Measurements from ENCODE around the gene SORD. TPM values are rescaled to one million over a fixed set of nuclear protein-coding genes. Genes with fewer than 3 reads are reported as not detected.
A peak's percentile ranks its signal among the peaks of the same experiment; 100 is the strongest.
"Not testable (repeated sequence)": the region's sequence is repeated elsewhere in the genome, so short reads cannot be mapped to it uniquely, and the experiment has no call there.

SORD gene
- total and polyA plus RNA-seq, 2 donors, result 4.3 to 17.2 TPM

- H3K27me3 ChIP-seq (ENCODE audit: control insufficient read depth in 2 of 2, insufficient read depth in 1 of 2, low read length in 1 of 2); H3K27ac ChIP-seq (ENCODE audit: low read depth in 1 of 2, low read length in 1 of 2); H3K36me3 ChIP-seq (ENCODE audit: control insufficient read depth in 2 of 2, insufficient read depth in 2 of 2, low read length in 1 of 2); H3K4me1 ChIP-seq (ENCODE audit: control insufficient read depth in 2 of 2, insufficient read depth in 2 of 2, low read length in 2 of 2); DNase-seq (ENCODE audit: low read depth in 6 of 9, low spot score in 9 of 9); H3K4me3 ChIP-seq (ENCODE audit: low read length in 2 of 2); H3K9me3 ChIP-seq (ENCODE audit: control insufficient read depth in 2 of 2, insufficient read depth in 1 of 2, low read length in 1 of 2): not testable (repeated sequence)
- 88% methylated on average over 2 of the region's 4 CpGs for WGBS
Measured at GRCh38 chr15:45031522-45032028, 8.6 kb downstream of the SORD start.

DNA sequence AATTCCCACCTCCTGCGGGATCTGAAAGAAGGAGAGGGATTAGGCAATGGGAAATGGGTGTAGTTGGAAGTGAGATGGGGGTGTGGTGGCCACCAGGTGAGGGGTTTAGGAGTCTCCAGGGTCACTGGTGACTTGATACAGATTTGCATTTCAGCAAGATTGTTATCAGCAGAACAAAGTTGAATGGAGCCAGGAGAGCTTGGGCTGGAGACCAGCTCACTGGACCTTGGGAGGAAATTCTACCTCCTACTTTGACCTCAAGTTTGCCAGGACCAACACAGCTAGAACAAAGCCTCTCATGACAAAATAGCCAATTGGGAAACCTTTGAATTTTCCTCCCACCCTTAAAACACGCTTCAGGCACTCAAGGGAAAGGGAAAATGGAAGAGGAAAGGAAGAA, 9.5 kb downstream of the SORD start:
- H3K4me1 ChIP-seq (ENCODE audit: control insufficient read depth in 2 of 2, insufficient read depth in 2 of 2, low read length in 2 of 2); H3K27ac ChIP-seq (ENCODE audit: low read depth in 1 of 2, low read length in 1 of 2); H3K4me3 ChIP-seq (ENCODE audit: low read length in 2 of 2); H3K27me3 ChIP-seq (ENCODE audit: control insufficient read depth in 2 of 2, insufficient read depth in 1 of 2, low read length in 1 of 2); H3K36me3 ChIP-seq (ENCODE audit: control insufficient read depth in 2 of 2, insufficient read depth in 2 of 2, low read length in 1 of 2); DNase-seq (ENCODE audit: low read depth in 6 of 9, low spot score in 9 of 9); H3K9me3 ChIP-seq (ENCODE audit: control insufficient read depth in 2 of 2, insufficient read depth in 1 of 2, low read length in 1 of 2): not testable (repeated sequence)
- 89% methylated on average over 2 of the region's 2 CpGs for WGBS

DNA sequence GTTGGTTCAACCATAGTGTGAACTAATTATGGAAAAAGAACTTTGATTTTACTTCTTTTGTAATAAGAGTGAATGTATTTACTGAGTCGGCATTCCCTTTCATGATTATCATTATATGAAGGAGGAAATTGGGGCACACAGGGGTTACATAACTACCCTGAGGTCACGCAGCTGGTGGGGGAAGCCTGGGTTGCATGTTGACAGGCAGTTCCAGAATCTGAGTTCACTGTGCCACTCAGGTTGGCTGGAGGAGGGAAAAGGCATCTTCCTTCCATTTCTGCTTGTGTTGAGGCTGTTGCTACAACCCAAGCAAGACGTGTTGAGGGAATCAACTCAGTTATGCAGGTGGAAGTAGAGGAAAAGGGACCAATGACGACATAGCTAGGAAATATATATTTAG, 11.1 kb downstream of the SORD start:
- WGBS, result 95% methylated on average over 4 of the region's 4 CpGs
- H3K9me3 ChIP-seq (ENCODE audit: control insufficient read depth in 2 of 2, insufficient read depth in 1 of 2, low read length in 1 of 2); H3K36me3 ChIP-seq (ENCODE audit: control insufficient read depth in 2 of 2, insufficient read depth in 2 of 2, low read length in 1 of 2); H3K4me1 ChIP-seq (ENCODE audit: control insufficient read depth in 2 of 2, insufficient read depth in 2 of 2, low read length in 2 of 2); H3K27me3 ChIP-seq (ENCODE audit: control insufficient read depth in 2 of 2, insufficient read depth in 1 of 2, low read length in 1 of 2); H3K4me3 ChIP-seq (ENCODE audit: low read length in 2 of 2); DNase-seq (ENCODE audit: low read depth in 6 of 9, low spot score in 9 of 9); H3K27ac ChIP-seq (ENCODE audit: low read depth in 1 of 2, low read length in 1 of 2): not testable (repeated sequence)

- DNase-seq (ENCODE audit: low read depth in 6 of 9, low spot score in 9 of 9); H3K4me1 ChIP-seq (ENCODE audit: control insufficient read depth in 2 of 2, insufficient read depth in 2 of 2, low read length in 2 of 2); H3K27ac ChIP-seq (ENCODE audit: low read depth in 1 of 2, low read length in 1 of 2); H3K9me3 ChIP-seq (ENCODE audit: control insufficient read depth in 2 of 2, insufficient read depth in 1 of 2, low read length in 1 of 2); H3K36me3 ChIP-seq (ENCODE audit: control insufficient read depth in 2 of 2, insufficient read depth in 2 of 2, low read length in 1 of 2); H3K4me3 ChIP-seq (ENCODE audit: low read length in 2 of 2); H3K27me3 ChIP-seq (ENCODE audit: control insufficient read depth in 2 of 2, insufficient read depth in 1 of 2, low read length in 1 of 2): not testable (repeated sequence)
- WGBS, result 98% methylated on average over 56 of the region's 56 CpGs
Measured at GRCh38 chr15:45034600-45035375, 11.8 kb downstream of the SORD start.

- DNase-seq (ENCODE audit: low read depth in 6 of 9, low spot score in 9 of 9), result peak in 7 of 9 donors; percentile 40 to 76 (median 55)
- H3K27me3 ChIP-seq (ENCODE audit: control insufficient read depth in 2 of 2, insufficient read depth in 1 of 2, low read length in 1 of 2); H3K27ac ChIP-seq (ENCODE audit: low read depth in 1 of 2, low read length in 1 of 2); H3K4me3 ChIP-seq (ENCODE audit: low read length in 2 of 2); H3K4me1 ChIP-seq (ENCODE audit: control insufficient read depth in 2 of 2, insufficient read depth in 2 of 2, low read length in 2 of 2); H3K36me3 ChIP-seq (ENCODE audit: control insufficient read depth in 2 of 2, insufficient read depth in 2 of 2, low read length in 1 of 2); H3K9me3 ChIP-seq (ENCODE audit: control insufficient read depth in 2 of 2, insufficient read depth in 1 of 2, low read length in 1 of 2): not testable (repeated sequence)
- WGBS, result 58% methylated on average over 6 of the region's 6 CpGs
Measured at GRCh38 chr15:45036812-45037781, 14.1 kb downstream of the SORD start.

DNA sequence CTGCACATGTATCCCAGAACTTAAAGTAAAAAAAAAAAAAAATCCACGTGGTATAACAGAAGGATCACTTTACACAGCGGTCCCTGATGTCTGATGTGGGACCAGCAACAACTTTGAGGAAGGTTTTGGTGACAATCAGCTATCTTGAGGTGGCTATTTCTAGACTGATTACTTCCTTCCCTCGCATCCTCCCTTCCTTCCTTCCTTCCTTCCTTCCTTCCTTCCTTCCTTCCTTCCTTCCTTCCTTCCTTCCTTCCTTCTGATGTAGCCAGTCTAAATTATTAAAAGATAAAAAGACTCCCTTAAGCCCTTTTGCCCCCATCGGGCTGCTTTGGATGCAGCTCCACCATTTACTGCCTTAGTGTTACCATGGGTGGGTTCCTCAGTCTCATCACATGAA, 14.9 kb downstream of the SORD start:
- H3K4me1 ChIP-seq (ENCODE audit: control insufficient read depth in 2 of 2, insufficient read depth in 2 of 2, low read length in 2 of 2), result no peaks in the 10 kb centered on the region
- no peak for DNase-seq (ENCODE audit: low read depth in 6 of 9, low spot score in 9 of 9)
- no peak overlapping the region for H3K27ac ChIP-seq (ENCODE audit: low read depth in 1 of 2, low read length in 1 of 2)
- H3K36me3 ChIP-seq (ENCODE audit: control insufficient read depth in 2 of 2, insufficient read depth in 2 of 2, low read length in 1 of 2), result no peaks in the 10 kb centered on the region
- H3K27me3 ChIP-seq (ENCODE audit: control insufficient read depth in 2 of 2, insufficient read depth in 1 of 2, low read length in 1 of 2), result no peaks in the 10 kb centered on the region
- 94% methylated on average over 4 of the region's 4 CpGs for WGBS
- no peaks in the 10 kb centered on the region for H3K9me3 ChIP-seq (ENCODE audit: control insufficient read depth in 2 of 2, insufficient read depth in 1 of 2, low read length in 1 of 2)
- no peak overlapping the region for H3K4me3 ChIP-seq (ENCODE audit: low read length in 2 of 2)

DNA sequence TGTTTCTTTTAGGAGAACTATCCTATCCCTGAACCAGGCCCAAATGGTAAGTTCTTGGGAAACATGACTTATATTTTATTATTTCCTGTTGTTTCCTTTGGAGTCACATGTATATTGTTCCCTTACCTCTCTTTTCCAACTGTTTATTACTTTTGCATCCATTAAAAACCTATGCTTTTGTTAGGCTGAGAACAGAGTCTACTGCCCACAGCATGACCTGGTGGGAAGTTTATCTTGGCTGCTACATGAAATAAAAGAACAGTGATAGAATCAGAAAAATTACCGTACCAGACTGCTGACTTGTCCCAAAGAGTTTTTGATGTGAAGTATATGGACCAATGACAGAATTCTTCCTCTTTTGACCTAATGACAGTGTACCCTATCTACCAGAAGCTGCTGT, 17.4 kb downstream of the SORD start:
- not testable (repeated sequence) for H3K27ac ChIP-seq (ENCODE audit: low read depth in 1 of 2, low read length in 1 of 2); H3K9me3 ChIP-seq (ENCODE audit: control insufficient read depth in 2 of 2, insufficient read depth in 1 of 2, low read length in 1 of 2); H3K4me3 ChIP-seq (ENCODE audit: low read length in 2 of 2); DNase-seq (ENCODE audit: low read depth in 6 of 9, low spot score in 9 of 9); H3K36me3 ChIP-seq (ENCODE audit: control insufficient read depth in 2 of 2, insufficient read depth in 2 of 2, low read length in 1 of 2); H3K27me3 ChIP-seq (ENCODE audit: control insufficient read depth in 2 of 2, insufficient read depth in 1 of 2, low read length in 1 of 2); H3K4me1 ChIP-seq (ENCODE audit: control insufficient read depth in 2 of 2, insufficient read depth in 2 of 2, low read length in 2 of 2)
- WGBS, result 93% methylated on average over 1 of the region's 1 CpG

DNA sequence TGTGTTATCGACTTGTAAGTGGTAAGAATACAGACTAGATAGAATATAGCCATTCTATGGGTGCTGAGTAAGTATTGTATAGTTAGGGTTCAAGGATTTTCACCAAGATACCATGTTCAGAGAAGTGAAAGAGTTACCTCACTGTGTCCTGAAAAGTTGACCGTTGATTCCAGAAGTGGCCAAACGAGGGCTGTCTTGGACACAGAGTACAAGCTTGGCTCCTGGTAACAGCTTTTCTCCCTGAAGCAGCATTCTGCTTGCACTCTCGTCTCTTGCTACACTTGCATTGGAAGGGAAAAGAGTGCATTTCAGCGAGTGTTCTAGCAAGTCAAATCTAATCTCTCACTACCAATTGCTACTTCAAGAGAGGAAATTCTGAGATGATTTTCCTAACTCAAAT, 18.5 kb downstream of the SORD start:
- 96% methylated on average over 5 of the region's 5 CpGs for WGBS
- H3K27ac ChIP-seq (ENCODE audit: low read depth in 1 of 2, low read length in 1 of 2); H3K36me3 ChIP-seq (ENCODE audit: control insufficient read depth in 2 of 2, insufficient read depth in 2 of 2, low read length in 1 of 2); H3K27me3 ChIP-seq (ENCODE audit: control insufficient read depth in 2 of 2, insufficient read depth in 1 of 2, low read length in 1 of 2); H3K4me3 ChIP-seq (ENCODE audit: low read length in 2 of 2); H3K4me1 ChIP-seq (ENCODE audit: control insufficient read depth in 2 of 2, insufficient read depth in 2 of 2, low read length in 2 of 2); H3K9me3 ChIP-seq (ENCODE audit: control insufficient read depth in 2 of 2, insufficient read depth in 1 of 2, low read length in 1 of 2); DNase-seq (ENCODE audit: low read depth in 6 of 9, low spot score in 9 of 9): not testable (repeated sequence)

GRCh38 chr15:45042859-45043258, 19.9 kb downstream of the SORD start:
- H3K4me3 ChIP-seq (ENCODE audit: low read length in 2 of 2); DNase-seq (ENCODE audit: low read depth in 6 of 9, low spot score in 9 of 9); H3K27me3 ChIP-seq (ENCODE audit: control insufficient read depth in 2 of 2, insufficient read depth in 1 of 2, low read length in 1 of 2); H3K27ac ChIP-seq (ENCODE audit: low read depth in 1 of 2, low read length in 1 of 2); H3K4me1 ChIP-seq (ENCODE audit: control insufficient read depth in 2 of 2, insufficient read depth in 2 of 2, low read length in 2 of 2); H3K36me3 ChIP-seq (ENCODE audit: control insufficient read depth in 2 of 2, insufficient read depth in 2 of 2, low read length in 1 of 2); H3K9me3 ChIP-seq (ENCODE audit: control insufficient read depth in 2 of 2, insufficient read depth in 1 of 2, low read length in 1 of 2): not testable (repeated sequence)
- 100% methylated on average over 2 of the region's 2 CpGs for WGBS
